Skeletal muscle tissue (tissue), 4 donors: ENCODE results near the gene NDST3. TPM values are rescaled to one million over a fixed set of nuclear protein-coding genes. Genes with fewer than 3 reads are reported as not detected.

Experiments
- H3K27ac ChIP-seq: one replicate; pipeline ENCODE4 v1.7.0; 2013; ENCODE audit warnings: mild to moderate bottlenecking, low read depth, low read length, inconsistent platforms
- H3K27me3 ChIP-seq, 3 donors: one replicate each; pipeline ENCODE4 v1.7.0; 2013; ENCODE audit warnings: low read length in 3 of 3; ENCODE audit not compliant: control insufficient read depth in 3 of 3, insufficient read depth in 3 of 3
- H3K36me3 ChIP-seq, 3 donors: one replicate each; pipeline ENCODE4 v1.7.0; 2013; ENCODE audit warnings: low read length in 3 of 3; ENCODE audit not compliant: control insufficient read depth in 3 of 3, insufficient read depth in 3 of 3
- H3K4me1 ChIP-seq, 3 donors: one replicate each; pipeline ENCODE4 v1.7.0; 2013; ENCODE audit warnings: low read length in 3 of 3, mild to moderate bottlenecking in 3 of 3; ENCODE audit not compliant: control insufficient read depth in 3 of 3, insufficient read depth in 3 of 3
- H3K4me3 ChIP-seq, 3 donors: one replicate each; pipeline ENCODE4 v1.7.0; 2013; ENCODE audit warnings: low read length in 3 of 3
- H3K9ac ChIP-seq, 3 donors: one replicate each; pipeline ENCODE4 v1.7.0; 2013; ENCODE audit warnings: low read length in 3 of 3, mild to moderate bottlenecking in 3 of 3, moderate library complexity in 2 of 3, low read depth in 1 of 3
- H3K9me3 ChIP-seq, 3 donors: one replicate each; pipeline ENCODE4 v1.7.0; 2013; ENCODE audit warnings: low read length in 3 of 3; ENCODE audit not compliant: control insufficient read depth in 3 of 3
- total RNA-seq: library from RNA; depleted of rRNA; stranded (reverse); fragments of >200 nt; gene quantifications from one replicate; pipeline ENCODE4 v1.2.3, GENCODE V29; 2014
- donor health status: Osteomylitis.

Gene NDST3
- total RNA-seq, 1 donor from 2014 or later: under 0.01 TPM

- no peaks in the 10 kb centered on the region for H3K27me3 ChIP-seq
- H3K27ac ChIP-seq: no peak overlapping the region
- H3K36me3 ChIP-seq: no peaks in the 10 kb centered on the region
- no peak overlapping the region for H3K9ac ChIP-seq
- no peaks in the 10 kb centered on the region for H3K9me3 ChIP-seq
- H3K4me1 ChIP-seq: no peaks in the 10 kb centered on the region
- no peak overlapping the region for H3K4me3 ChIP-seq
Measured at GRCh38 chr4:118215826-118216225, 181.5 kb downstream of the NDST3 start.

- no peak overlapping the region for H3K27ac ChIP-seq
- H3K4me1 ChIP-seq: no peaks in the 10 kb centered on the region
- no peaks in the 10 kb centered on the region for H3K36me3 ChIP-seq
- no peak overlapping the region for H3K9ac ChIP-seq
- no peaks in the 10 kb centered on the region for H3K27me3 ChIP-seq
- H3K4me3 ChIP-seq: no peak overlapping the region
- H3K9me3 ChIP-seq: no peaks in the 10 kb centered on the region
Measured at GRCh38 chr4:118221227-118221800, 187.0 kb downstream of the NDST3 start.

DNA sequence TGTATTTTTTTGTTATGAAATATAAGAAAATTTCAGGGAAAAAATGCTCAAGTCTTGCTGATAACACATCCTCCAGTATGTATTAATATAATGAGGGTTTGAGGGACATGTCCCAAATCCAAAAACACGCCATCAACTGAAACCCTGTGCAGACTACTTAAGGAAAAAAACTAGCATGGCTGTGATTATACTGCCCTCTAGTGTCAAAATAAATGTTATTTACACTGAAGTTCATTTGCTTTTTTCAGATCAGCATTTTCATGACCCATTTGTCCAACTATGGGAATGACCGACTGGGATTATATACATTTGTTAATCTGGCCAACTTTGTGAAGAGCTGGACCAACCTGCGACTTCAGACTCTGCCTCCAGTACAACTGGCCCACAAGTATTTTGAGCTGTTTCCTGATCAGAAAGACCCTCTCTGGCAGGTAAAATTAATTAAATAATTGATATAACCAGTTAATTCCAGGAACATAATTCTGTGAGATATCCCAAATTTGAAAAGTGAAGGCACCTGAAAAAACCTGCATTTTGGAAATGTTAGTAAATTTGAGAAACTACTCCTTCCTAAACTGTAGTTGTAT is 190.1 kb downstream of the NDST3 start:
- Histone ChIP-seq H3K9me3 (no peaks in the 10 kb centered on the region), H3K36me3 (no peaks in the 10 kb centered on the region), H3K27ac (no peak overlapping the region), H3K27me3 (no peaks in the 10 kb centered on the region), H3K9ac (no peak overlapping the region), H3K4me3 (no peak overlapping the region), H3K4me1 (no peaks in the 10 kb centered on the region)

DNA sequence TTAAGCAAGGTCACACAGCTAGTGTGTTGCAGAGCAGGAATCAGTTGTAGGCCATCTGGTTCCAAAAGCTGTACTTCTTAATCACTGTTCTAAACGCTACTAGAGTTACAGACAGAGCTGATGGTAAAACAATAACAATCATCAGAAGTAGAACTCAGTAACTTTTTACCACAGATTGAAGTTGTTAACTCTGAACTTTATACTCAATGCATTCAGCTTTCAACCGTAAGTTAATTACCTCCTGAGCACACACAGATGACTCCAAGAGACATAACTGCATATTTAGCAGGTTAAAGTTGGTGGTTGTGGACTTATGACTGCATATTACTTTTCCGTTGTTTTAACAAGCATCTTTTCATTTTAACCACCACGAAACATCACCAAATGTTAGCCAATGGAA is 191.2 kb downstream of the NDST3 start:
- Histone ChIP-seq H3K27ac (no peak overlapping the region), H3K36me3 (no peaks in the 10 kb centered on the region), H3K4me1 (no peaks in the 10 kb centered on the region), H3K9ac (no peak overlapping the region), H3K4me3 (no peak overlapping the region), H3K27me3 (no peaks in the 10 kb centered on the region), H3K9me3 (no peaks in the 10 kb centered on the region)

DNA sequence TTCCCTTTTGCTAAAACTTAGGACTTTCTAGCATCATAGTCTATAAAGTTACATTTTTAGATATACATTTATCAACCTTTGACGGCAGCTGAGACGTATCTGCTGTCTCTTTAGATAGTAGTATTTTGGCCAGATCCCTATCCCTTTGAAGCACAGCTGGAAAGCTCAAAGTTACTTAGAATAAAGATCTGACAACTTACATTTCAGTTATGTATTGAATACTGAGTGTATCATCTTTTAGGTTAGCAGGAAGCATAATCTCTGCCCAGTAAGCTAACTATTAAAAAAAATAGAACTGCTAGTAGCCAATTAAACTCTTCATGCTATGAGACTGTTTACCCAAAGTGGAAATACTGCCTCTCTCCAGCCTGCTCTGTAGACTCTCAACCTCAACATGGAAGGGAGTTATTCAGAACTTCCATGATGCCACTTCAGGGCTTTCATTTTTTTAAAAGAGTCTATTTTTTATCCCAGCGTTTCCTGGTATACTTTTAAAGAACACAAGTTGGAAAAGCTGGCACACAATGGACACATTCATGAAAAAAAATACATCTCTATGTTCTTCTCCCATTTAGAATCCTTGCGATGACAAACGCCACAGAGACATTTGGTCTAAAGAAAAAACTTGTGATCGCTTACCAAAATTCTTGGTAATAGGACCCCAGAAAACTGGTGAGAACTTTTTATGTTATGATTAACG is 192.2 kb downstream of the NDST3 start:
- Histone ChIP-seq H3K27ac (no peak overlapping the region), H3K27me3 (no peaks in the 10 kb centered on the region), H3K4me3 (no peak overlapping the region), H3K4me1 (no peaks in the 10 kb centered on the region), H3K9me3 (no peaks in the 10 kb centered on the region), H3K9ac (no peak overlapping the region), H3K36me3 (no peaks in the 10 kb centered on the region)

- Histone ChIP-seq H3K36me3 (no peaks in the 10 kb centered on the region), H3K4me3 (no peak overlapping the region), H3K27ac (no peak overlapping the region), H3K4me1 (no peaks in the 10 kb centered on the region), H3K27me3 (peaks cover 0 to 4% (median 0%) of the 10 kb centered on the region in 3 donors), H3K9me3 (no peaks in the 10 kb centered on the region), H3K9ac (no peak overlapping the region)
Measured at GRCh38 chr4:118235566-118236120, 201.4 kb downstream of the NDST3 start.

DNA sequence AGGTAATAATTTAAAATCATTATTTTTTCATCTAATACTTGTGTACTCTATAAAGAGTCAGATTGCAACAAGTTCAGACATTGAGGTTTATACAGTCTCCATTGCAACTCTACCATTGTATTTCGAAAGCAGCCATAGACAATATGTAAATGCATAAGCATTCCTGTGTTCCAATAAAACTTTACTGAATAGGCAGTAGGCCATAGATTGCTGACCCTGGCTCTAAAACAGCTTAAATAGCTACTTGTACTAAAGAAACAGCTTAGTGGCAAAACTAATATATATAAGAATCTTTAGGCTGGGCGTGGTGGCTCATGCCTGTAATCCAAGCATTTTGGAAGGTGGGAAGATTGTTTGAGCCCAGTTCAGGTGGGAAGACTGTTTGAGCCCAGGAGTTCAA is 203.2 kb downstream of the NDST3 start:
- H3K36me3 ChIP-seq: no peaks in the 10 kb centered on the region
- no peak overlapping the region for H3K4me3 ChIP-seq
- H3K4me1 ChIP-seq: no peaks in the 10 kb centered on the region
- H3K27me3 ChIP-seq: peaks cover 0 to 4% (median 0%) of the 10 kb centered on the region in 3 donors
- H3K9me3 ChIP-seq: no peaks in the 10 kb centered on the region
- no peak overlapping the region for H3K27ac ChIP-seq
- no peak overlapping the region for H3K9ac ChIP-seq

DNA sequence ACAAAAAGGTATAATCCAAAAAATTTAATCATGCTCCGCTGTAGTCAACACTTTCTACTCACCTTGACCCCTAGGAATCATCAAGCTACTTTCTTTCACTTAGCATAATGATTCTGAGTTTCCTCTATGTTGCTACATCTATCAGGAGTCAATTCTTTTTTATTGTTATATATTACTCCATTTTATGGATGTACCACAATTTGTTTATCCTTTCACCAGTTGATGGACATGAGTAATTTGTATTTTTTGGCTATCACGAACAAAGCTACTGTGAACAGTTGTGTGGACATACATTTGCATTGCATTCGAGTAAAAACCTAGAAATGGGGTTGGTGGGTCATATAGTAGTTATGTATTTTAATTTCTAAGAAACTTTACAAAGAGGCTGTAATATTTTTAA is 215.6 kb downstream of the NDST3 start:
- Histone ChIP-seq H3K4me3 (no peak overlapping the region), H3K9ac (no peak overlapping the region), H3K4me1 (no peaks in the 10 kb centered on the region), H3K27ac (no peak overlapping the region), H3K9me3 (no peaks in the 10 kb centered on the region), H3K27me3 (no peaks in the 10 kb centered on the region), H3K36me3 (no peaks in the 10 kb centered on the region)

DNA sequence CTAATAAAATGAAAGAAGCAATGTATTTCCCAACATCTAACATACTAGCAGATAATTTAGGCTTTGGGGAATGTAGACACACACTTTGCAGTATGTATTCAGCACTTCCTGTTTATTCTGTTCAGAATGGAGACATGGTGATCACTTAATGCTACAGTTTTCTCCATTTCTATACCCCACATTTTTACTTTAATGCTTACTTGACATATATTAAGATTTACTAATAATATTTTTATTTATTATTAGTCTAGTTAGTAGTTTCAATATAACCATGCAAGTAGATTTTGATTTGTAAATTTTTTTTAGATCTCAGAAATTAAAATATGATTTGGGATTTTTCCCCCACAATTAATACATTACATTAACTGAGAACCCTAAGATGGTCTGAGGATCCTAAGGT is 220.1 kb downstream of the NDST3 start:
- H3K9me3 ChIP-seq: no peaks in the 10 kb centered on the region
- H3K4me1 ChIP-seq: no peaks in the 10 kb centered on the region
- H3K27ac ChIP-seq: no peak overlapping the region
- no peak overlapping the region for H3K9ac ChIP-seq
- no peaks in the 10 kb centered on the region for H3K36me3 ChIP-seq
- H3K27me3 ChIP-seq: no peaks in the 10 kb centered on the region
- no peak overlapping the region for H3K4me3 ChIP-seq

DNA sequence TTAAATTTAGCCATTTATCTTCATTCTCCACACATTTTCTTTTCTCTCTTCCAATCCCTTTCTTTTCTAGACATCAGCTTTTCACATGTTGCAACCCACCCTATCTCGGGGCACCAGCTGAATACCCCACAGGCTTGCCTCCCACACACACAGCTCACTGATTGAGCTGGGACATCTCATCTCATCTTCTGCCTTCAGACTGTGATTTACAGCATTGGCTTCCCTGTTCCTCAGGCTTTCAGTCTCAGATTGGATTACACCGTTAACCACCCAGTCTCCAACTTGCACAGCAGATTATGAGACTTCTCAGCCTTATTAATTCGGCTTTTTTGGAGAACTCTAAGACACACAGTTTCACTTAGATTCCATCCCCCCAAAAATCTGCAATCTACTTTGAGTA is 224.8 kb downstream of the NDST3 start:
- H3K4me1 ChIP-seq: no peaks in the 10 kb centered on the region

More for the DNA sequence above, 224.8 kb downstream of the NDST3 start:
- peaks cover 0 to 2% (median 0%) of the 10 kb centered on the region in 3 donors for H3K27me3 ChIP-seq
- H3K36me3 ChIP-seq: no peaks in the 10 kb centered on the region
- H3K27ac ChIP-seq: no peak overlapping the region
- no peak overlapping the region for H3K9ac ChIP-seq
- no peaks in the 10 kb centered on the region for H3K9me3 ChIP-seq
- no peak overlapping the region for H3K4me3 ChIP-seq
